ENCODE results near the gene GAST.

The GAST gene

GRCh38 chr17:41735744-41736143 is 23.6 kb downstream of the GAST start:
- TF ChIP-seq CTCF (IDR thresholded peaks at IDR 0.05; ENCODE audit: poor library complexity, severe bottlenecking): no peak
- no peak for ATAC-seq (ENCODE audit: low read depth)
- no peaks in the 10 kb centered on the region for H3K27me3 ChIP-seq (ENCODE audit: insufficient read depth, poor library complexity, severe bottlenecking)

GRCh38 chr17:41736983-41737679 is 25.0 kb downstream of the GAST start:
- Histone ChIP-seq H3K27me3 (ENCODE audit: insufficient read depth, poor library complexity, severe bottlenecking) (no peaks in the 10 kb centered on the region), H3K9me3 (ENCODE audit: severe bottlenecking) (no peaks in the 10 kb centered on the region), H3K4me3 (ENCODE audit: severe bottlenecking) (no peak overlapping the region), H3K36me3 (ENCODE audit: low read depth) (no peaks in the 10 kb centered on the region), H3K27ac (ENCODE audit: poor library complexity, severe bottlenecking) (no peak overlapping the region), H3K4me1 (ENCODE audit: insufficient read depth, poor library complexity, severe bottlenecking) (peaks cover 22% of the 10 kb centered on the region)
- no peak for TF ChIP-seq CTCF (IDR thresholded peaks at IDR 0.05; ENCODE audit: poor library complexity, severe bottlenecking)
- ATAC-seq (ENCODE audit: low read depth): no peak
- no peak for DNase-seq (ENCODE audit: low spot score)

More at GRCh38 chr17:41735744-41736143, 23.6 kb downstream of the GAST start:
- H3K4me3 ChIP-seq (ENCODE audit: severe bottlenecking): no peak overlapping the region
- no peak for DNase-seq (ENCODE audit: low spot score)
- H3K9me3 ChIP-seq (ENCODE audit: severe bottlenecking): no peaks in the 10 kb centered on the region
- H3K27ac ChIP-seq (ENCODE audit: poor library complexity, severe bottlenecking): no peak overlapping the region
- no peaks in the 10 kb centered on the region for H3K36me3 ChIP-seq (ENCODE audit: low read depth)
- H3K4me1 ChIP-seq (ENCODE audit: insufficient read depth, poor library complexity, severe bottlenecking): peaks cover 22% of the 10 kb centered on the region

- no peak for TF ChIP-seq CTCF (IDR thresholded peaks at IDR 0.05; ENCODE audit: poor library complexity, severe bottlenecking)
Measured at GRCh38 chr17:41737680-41738023, 25.5 kb downstream of the GAST start.

GRCh38 chr17:41738077-41738800 is 26.1 kb downstream of the GAST start:
- DNase-seq (ENCODE audit: low spot score) (no peak), ATAC-seq (ENCODE audit: low read depth) (peak; percentile 57)
- Histone ChIP-seq H3K27me3 (ENCODE audit: insufficient read depth, poor library complexity, severe bottlenecking) (no peaks in the 10 kb centered on the region), H3K4me3 (ENCODE audit: severe bottlenecking) (no peak overlapping the region), H3K4me1 (ENCODE audit: insufficient read depth, poor library complexity, severe bottlenecking) (peaks cover 22% of the 10 kb centered on the region), H3K36me3 (ENCODE audit: low read depth) (no peaks in the 10 kb centered on the region), H3K27ac (ENCODE audit: poor library complexity, severe bottlenecking) (peak overlapping the region; percentile 92), H3K9me3 (ENCODE audit: severe bottlenecking) (no peaks in the 10 kb centered on the region)
- peak; percentile 96 for TF ChIP-seq CTCF (IDR thresholded peaks at IDR 0.05; ENCODE audit: poor library complexity, severe bottlenecking)

More at GRCh38 chr17:41737680-41738023, 25.5 kb downstream of the GAST start:
- no peaks in the 10 kb centered on the region for H3K27me3 ChIP-seq (ENCODE audit: insufficient read depth, poor library complexity, severe bottlenecking)
- H3K4me3 ChIP-seq (ENCODE audit: severe bottlenecking): no peak overlapping the region
- peaks cover 22% of the 10 kb centered on the region for H3K4me1 ChIP-seq (ENCODE audit: insufficient read depth, poor library complexity, severe bottlenecking)
- no peaks in the 10 kb centered on the region for H3K36me3 ChIP-seq (ENCODE audit: low read depth)
- peak overlapping the region; percentile 92 for H3K27ac ChIP-seq (ENCODE audit: poor library complexity, severe bottlenecking)
- H3K9me3 ChIP-seq (ENCODE audit: severe bottlenecking): no peaks in the 10 kb centered on the region
- no peak for ATAC-seq (ENCODE audit: low read depth)
- no peak for DNase-seq (ENCODE audit: low spot score)

GRCh38 chr17:41738801-41739112 is 26.6 kb downstream of the GAST start:
- Histone ChIP-seq H3K4me1 (ENCODE audit: insufficient read depth, poor library complexity, severe bottlenecking) (peaks cover 22% of the 10 kb centered on the region), H3K36me3 (ENCODE audit: low read depth) (no peaks in the 10 kb centered on the region), H3K27ac (ENCODE audit: poor library complexity, severe bottlenecking) (peak overlapping the region; percentile 92), H3K4me3 (ENCODE audit: severe bottlenecking) (no peak overlapping the region), H3K9me3 (ENCODE audit: severe bottlenecking) (no peaks in the 10 kb centered on the region), H3K27me3 (ENCODE audit: insufficient read depth, poor library complexity, severe bottlenecking) (no peaks in the 10 kb centered on the region)
- DNase-seq (ENCODE audit: low spot score) (no peak), ATAC-seq (ENCODE audit: low read depth) (no peak)
- no peak for TF ChIP-seq CTCF (IDR thresholded peaks at IDR 0.05; ENCODE audit: poor library complexity, severe bottlenecking)
